ENCODE data around the gene BSCL2. TPM values are rescaled to one million over a fixed set of nuclear protein-coding genes. Genes with fewer than 3 reads are reported as not detected.
A peak's percentile ranks its signal among the peaks of the same experiment; 100 is the strongest.

BSCL2 gene
- total and polyA plus RNA-seq, 12 donors, result 8.5 to 83.0 (median 19.7) TPM

- 0% methylated on average over 20 of the region's 20 CpGs for WGBS, 2 donors
- no peaks in the 10 kb centered on the region for H3K9me3 ChIP-seq
- peaks cover 0 to 47% (median 20%) of the 10 kb centered on the region in 9 donors for H3K36me3 ChIP-seq
- ATAC-seq (peak; percentile 75 to 91 (median 84)), DNase-seq (peak; percentile 71 to 95)
- no peak for TF ChIP-seq CTCF (IDR thresholded peaks at IDR 0.05)
- no peaks in the 10 kb centered on the region for H3K27me3 ChIP-seq
- H3K4me1 ChIP-seq, result peaks cover 12 to 72% (median 54%) of the 10 kb centered on the region in 9 donors
- peak overlapping the region; percentile 63 to 98 (median 89) for H3K4me3 ChIP-seq
- peak overlapping the region; percentile 87 to 99 (median 93) for H3K27ac ChIP-seq
- intact Hi-C loops (cut with DNase I), result loop anchor here in 5 of 10 donors (2.0 to 5.0 kb wide), 5 partner anchors 19 to 114 kb away; partner anchors contain the start of genes TAF6L (in 2 of the 5) and NXF1 (in 1 of the 5)
Observed at GRCh38 chr11:62727872-62728170, 20.6 kb upstream of the BSCL2 start.

GRCh38 chr11:62727165-62727871 lies 20.1 kb upstream of the BSCL2 start, which contains the start of gene HNRNPUL2:
HNRNPUL2 (minus strand) TSS chr11:62727457; CDS start chr11:62727156, 301 bp downstream.
- H3K36me3 ChIP-seq, result peaks cover 0 to 47% (median 20%) of the 10 kb centered on the region in 9 donors
- peak in 3 of 9 donors; percentile 16 to 32 (median 19) for TF ChIP-seq CTCF (IDR thresholded peaks at IDR 0.05)
- ATAC-seq (peak; percentile 93 to 97 (median 94)), DNase-seq (peak; percentile 98 to 99)
- H3K9me3 ChIP-seq, result no peaks in the 10 kb centered on the region
- H3K27me3 ChIP-seq, result no peaks in the 10 kb centered on the region
- intact Hi-C loops (cut with DNase I), result loop anchor here in 4 of 10 donors (2.0 to 5.0 kb wide), 4 partner anchors 19 to 115 kb away; partner anchors contain the start of genes TAF6L (in 2 of the 4) and NXF1 (in 1 of the 4)
- H3K4me1 ChIP-seq, result peaks cover 12 to 71% (median 51%) of the 10 kb centered on the region in 9 donors
- peak within 1 kb of the TSS; percentile 63 to 98 (median 89) for H3K4me3 ChIP-seq
- 0% methylated on average over 65 to 72 of the region's 72 CpGs for WGBS, 2 donors
- peak within 1 kb of the TSS; percentile 87 to 99 (median 93) for H3K27ac ChIP-seq

GRCh38 chr11:62726915-62727164 lies 19.6 kb upstream of the BSCL2 start:
- Histone ChIP-seq H3K4me3 (peak overlapping the region; percentile 63 to 98 (median 89)), H3K9me3 (no peaks in the 10 kb centered on the region), H3K36me3 (peaks cover 0 to 50% (median 24%) of the 10 kb centered on the region in 9 donors), H3K27ac (peak overlapping the region; percentile 87 to 99 (median 93)), H3K4me1 (peaks cover 12 to 67% (median 49%) of the 10 kb centered on the region in 9 donors), H3K27me3 (no peaks in the 10 kb centered on the region)
- WGBS, 2 donors, result 1% methylated on average over 31 to 37 of the region's 37 CpGs
- ATAC-seq (peak in 4 of 8 donors; percentile 5 to 17 (median 10)), DNase-seq (no peak)
- intact Hi-C loops (cut with DNase I), result loop anchor here in 4 of 10 donors (2.0 to 5.0 kb wide), 4 partner anchors 18 to 115 kb away; partner anchors contain the start of genes TAF6L (in 2 of the 4) and NXF1 (in 1 of the 4)
- no peak for TF ChIP-seq CTCF (IDR thresholded peaks at IDR 0.05)

GRCh38 chr11:62726156-62726914 lies 19.1 kb upstream of the BSCL2 start:
- Histone ChIP-seq H3K4me1 (peaks cover 12 to 67% (median 49%) of the 10 kb centered on the region in 9 donors), H3K4me3 (peak overlapping the region; percentile 63 to 98 (median 89)), H3K27ac (peak overlapping the region; percentile 87 to 99 (median 93)), H3K36me3 (peaks cover 0 to 52% (median 29%) of the 10 kb centered on the region in 9 donors), H3K27me3 (no peaks in the 10 kb centered on the region), H3K9me3 (no peaks in the 10 kb centered on the region)
- ATAC-seq, result peak in 1 of 8 donors; percentile 3
- WGBS, 2 donors, result 1% methylated on average over 49 to 51 of the region's 51 CpGs
- DNase-seq, result no peak
- intact Hi-C loops (cut with DNase I), result loop anchor here in 4 of 10 donors (2.0 to 5.0 kb wide), 4 partner anchors 18 to 116 kb away; partner anchors contain the start of genes TAF6L (in 2 of the 4) and NXF1 (in 1 of the 4)
- no peak for TF ChIP-seq CTCF (IDR thresholded peaks at IDR 0.05)

Data from heart right ventricle (tissue), 16 donors.